ENCODE measurements around the gene FKBP6.

DNA sequence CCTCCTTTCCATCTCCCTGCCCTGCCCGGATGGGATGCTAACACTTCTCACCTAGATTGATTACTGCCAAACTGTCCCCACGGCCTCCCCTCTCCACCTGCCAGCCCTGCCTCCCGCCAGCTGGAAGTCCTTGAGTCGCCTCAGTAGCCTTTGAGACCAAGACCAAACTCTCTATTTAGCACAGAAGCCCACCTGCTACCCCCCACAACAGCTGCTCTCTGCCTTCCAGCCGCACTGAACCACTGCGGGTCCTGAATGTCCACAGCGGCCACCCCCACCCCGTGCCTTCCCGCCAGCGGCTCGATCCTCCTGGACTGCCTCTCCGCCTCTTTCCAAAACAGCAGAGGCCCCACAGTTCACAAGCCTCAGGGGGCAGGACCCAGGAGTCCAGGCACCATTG, 39.0 kb downstream of the FKBP6 start:
- TF ChIP-seq CTCF (conservative IDR thresholded peaks at IDR 0.05 in 1 of 2, IDR thresholded peaks at IDR 0.05 in 1 of 2; ENCODE audit: low read depth in 1 of 2, low read length in 2 of 2): no peak
- TF ChIP-seq EZH2 (IDR thresholded peaks at IDR 0.05; ENCODE audit: low read length, missing control alignments): no peak
